GM06990 (cell line): ENCODE measurements around the gene ISOC2.
"Not testable (repeated sequence)": the region's sequence is repeated elsewhere in the genome, so short reads cannot be mapped to it uniquely, and the experiment has no call there.

Experiments
- DNase-seq: peaks from one replicate; pipeline ENCODE4 v3.0.0-alpha.2; 2011; ENCODE audit not compliant: insufficient read length; ENCODE audit errors: extremely low read depth
- H3K27me3 ChIP-seq: replicated peaks from 2 replicates; pipeline ENCODE4 v1.6.0; 2011; ENCODE audit warnings: low read length; ENCODE audit not compliant: control insufficient read depth, insufficient read depth
- H3K36me3 ChIP-seq: 2 replicates; pipeline ENCODE4 v1.5.1; 2011; ENCODE audit warnings: low read length; ENCODE audit not compliant: control insufficient read depth, insufficient read depth
- H3K4me3 ChIP-seq: replicated peaks from 2 replicates; pipeline ENCODE4 v1.5.1; 2011; ENCODE audit warnings: low read depth, mild to moderate bottlenecking, control low read depth, low read length
- CTCF ChIP-seq: IDR thresholded peaks from 2 replicates; pipeline ENCODE4 v1.5.1; 2011; ENCODE audit warnings: low read length, control low read depth, mild to moderate bottlenecking, inconsistent platforms; ENCODE audit not compliant: insufficient read depth, poor library complexity, severe bottlenecking

Gene ISOC2

GRCh38 chr19:55419624-55420236, 41.7 kb downstream of the ISOC2 start:
- Histone ChIP-seq H3K36me3 (no peaks in the 10 kb centered on the region), H3K4me3 (no peak overlapping the region), H3K27me3 (peaks cover 2% of the 10 kb centered on the region)
- TF ChIP-seq CTCF: no peak
- no peak for DNase-seq

DNA sequence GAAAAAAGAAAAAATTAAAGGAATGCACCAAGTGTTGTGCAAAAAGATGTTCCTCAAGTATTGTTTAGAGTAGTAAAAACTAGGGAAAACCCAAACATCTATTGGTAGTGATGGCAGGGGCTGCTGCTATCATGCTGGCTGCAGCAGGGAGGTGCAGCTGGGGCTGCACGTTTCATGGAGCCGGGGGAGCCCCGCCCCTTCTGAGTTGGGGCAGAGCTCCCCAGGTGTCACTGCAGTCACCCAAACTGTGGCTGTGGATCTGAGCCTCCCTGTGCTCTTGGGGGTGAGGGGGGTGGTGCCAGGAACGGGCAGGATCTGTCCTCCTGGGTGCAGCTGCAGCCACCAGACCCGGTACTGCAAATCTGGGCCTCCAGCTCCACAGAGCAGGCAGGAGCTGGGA, 42.3 kb downstream of the ISOC2 start:
- no peak for TF ChIP-seq CTCF
- DNase-seq: no peak
- Histone ChIP-seq H3K36me3 (no peaks in the 10 kb centered on the region), H3K4me3 (no peak overlapping the region), H3K27me3 (peaks cover 2% of the 10 kb centered on the region)

- no peak for DNase-seq
- peak; percentile 70 for TF ChIP-seq CTCF
- H3K27me3 ChIP-seq: no peaks in the 10 kb centered on the region
These were observed 43.3 kb downstream of the ISOC2 start for GRCh38 chr19:55418185-55418584.

GRCh38 chr19:55410168-55410567, 51.3 kb downstream of the ISOC2 start:
- no peaks in the 10 kb centered on the region for H3K27me3 ChIP-seq
- TF ChIP-seq CTCF: no peak
- H3K4me3 ChIP-seq: no peak overlapping the region
- peaks cover 7% of the 10 kb centered on the region for H3K36me3 ChIP-seq
- DNase-seq: no peak

More at GRCh38 chr19:55418185-55418584, 43.3 kb downstream of the ISOC2 start:
- H3K4me3 ChIP-seq: no peak overlapping the region
- H3K36me3 ChIP-seq: no peaks in the 10 kb centered on the region

- H3K27me3 ChIP-seq, H3K4me3 ChIP-seq, DNase-seq: not testable (repeated sequence)
- H3K36me3 ChIP-seq: peaks cover 11% of the 10 kb centered on the region
These were observed 52.3 kb downstream of the ISOC2 start for GRCh38 chr19:55409179-55409578.

GRCh38 chr19:55408533-55408872, 52.9 kb downstream of the ISOC2 start:
- no peak for DNase-seq
- no peaks in the 10 kb centered on the region for H3K27me3 ChIP-seq
- peak overlapping the region; percentile 22 for H3K4me3 ChIP-seq
- H3K36me3 ChIP-seq: peaks cover 15% of the 10 kb centered on the region
- no peak for TF ChIP-seq CTCF
